Panc1 (cell line): ENCODE results near the gene DGCR8. TPM values are rescaled to one million over a fixed set of nuclear protein-coding genes. Genes with fewer than 3 reads are reported as not detected.

ENCODE experiments used
- ATAC-seq: fragments of 200-7000 bp; cut with Tn5 transposase; 2 replicates; pipeline ENCODE4 v1.9.1; 2020; ENCODE audit warnings: mild to moderate bottlenecking, moderate library complexity
- BruUV-seq: library from RNA; stranded (reverse); fragments of 400-500 nt; replicated peaks from 2 replicates; lab custom pipeline; 2021; lab: Mats Ljungman, UMichigan
- CTCF ChIA-PET: fragments of 300-600 bp; sonication (Branson Sonifier 250); formaldehyde crosslinking; loops from one replicate; lab custom pipeline; 2022; ENCODE audit warnings: antibody characterized with exemption; lab: Charles Lee
- POLR2A ChIA-PET: fragments of 300-600 bp; sonication (Branson Sonifier 250); formaldehyde crosslinking; loops from one replicate; lab custom pipeline; 2022; ENCODE audit warnings: antibody characterized with exemption; lab: Charles Lee
- DNase-seq: peaks from one replicate; pipeline ENCODE4 v3.0.0-alpha.2; 2010; ENCODE audit warnings: low read depth, low spot score
- H3K27ac ChIP-seq: 2 replicates; pipeline ENCODE4 v1.5.1; 2011; ENCODE audit warnings: mild to moderate bottlenecking, low read length, inconsistent platforms
- H3K27me3 ChIP-seq: fragments of 200-500 bp; sonication (Bioruptor generic); 2 replicates; pipeline ENCODE4 v1.6.0; 2014; ENCODE audit warnings: low read length, inconsistent platforms; ENCODE audit not compliant: control insufficient read depth, insufficient read depth
- H3K36me3 ChIP-seq: fragments of 200-500 bp; sonication (Bioruptor generic); 2 replicates; pipeline ENCODE4 v1.5.1; 2014; ENCODE audit warnings: inconsistent platforms, mild to moderate bottlenecking, low read length, moderate library complexity; ENCODE audit not compliant: control insufficient read depth, insufficient read depth
- H3K4me1 ChIP-seq: 2 replicates; pipeline ENCODE4 v1.5.1; 2011; ENCODE audit warnings: inconsistent platforms, mild to moderate bottlenecking, low read length, moderate library complexity; ENCODE audit not compliant: control insufficient read depth, insufficient read depth
- H3K4me3 ChIP-seq, 2 experiments: 2 replicates each; pipeline ENCODE4 v1.5.1; 2011 to 2012; ENCODE audit warnings: low read depth in 2 of 2, low read length in 2 of 2, mild to moderate bottlenecking in 2 of 2, inconsistent platforms in 1 of 2, moderate library complexity in 1 of 2
- H3K9me3 ChIP-seq: fragments of 200-500 bp; sonication (Bioruptor generic); 2 replicates; pipeline ENCODE4 v1.5.1; 2014; ENCODE audit warnings: low read depth, mild to moderate bottlenecking, inconsistent platforms, low read length, moderate library complexity; ENCODE audit not compliant: control insufficient read depth, insufficient read depth
- POLR2AphosphoS5 ChIP-seq: IDR thresholded peaks from 2 replicates; pipeline ENCODE4 v1.6.1; 2012; ENCODE audit warnings: mild to moderate bottlenecking, low read depth, low read length, moderate library complexity
- SIN3A ChIP-seq: IDR thresholded peaks from 2 replicates; pipeline ENCODE4 v1.6.1; 2012; ENCODE audit warnings: low read depth, mild to moderate bottlenecking, low read length, moderate library complexity, borderline replicate concordance; ENCODE audit not compliant: insufficient read depth
- TCF7L2 ChIP-seq: IDR thresholded peaks from 2 replicates; pipeline ENCODE4 v1.6.1; 2011; ENCODE audit warnings: mild to moderate bottlenecking, low read depth, low read length, inconsistent platforms
- in situ Hi-C: cut with HindIII; loops from 2 replicates; pipeline ENCODE4 v1.10.0; 2016; ENCODE audit warnings: low sequenced_read_pairs, low pct_unique_long_range_greater_than_20kb
- intact Hi-C: fragments of 100-400 bp; cut with micrococcal nuclease; formaldehyde crosslinking; loops from one replicate; pipeline ENCODE4 v1.10.0; 2022; ENCODE audit not compliant: unreplicated experiment
- total RNA-seq: library from RNA; stranded (reverse); gene quantifications from one replicate; pipeline ENCODE4 v1.2.1, GENCODE V29; 2021; ENCODE audit not compliant: unreplicated experiment
- TF ChIP-seq, protein P1 (sequence below), 2 experiments: IDR thresholded peaks; 2 replicates each; pipeline ENCODE4 v1.6.1; 2011 to 2012; ENCODE audit warnings: low read depth in 2 of 2, control low read depth in 1 of 2, low read length in 1 of 2, mild to moderate bottlenecking in 1 of 2, moderate library complexity in 1 of 2; ENCODE audit not compliant: insufficient read depth in 1 of 2
- TF ChIP-seq, protein P2 (sequence below): fragments of 450-650 bp; IDR thresholded peaks from 2 replicates; pipeline ENCODE4 v1.5.1; 2017; ENCODE audit warnings: mild to moderate bottlenecking

The DGCR8 gene
- total RNA-seq, 1 experiment from 2014 or later: 35.0 TPM

DNA sequence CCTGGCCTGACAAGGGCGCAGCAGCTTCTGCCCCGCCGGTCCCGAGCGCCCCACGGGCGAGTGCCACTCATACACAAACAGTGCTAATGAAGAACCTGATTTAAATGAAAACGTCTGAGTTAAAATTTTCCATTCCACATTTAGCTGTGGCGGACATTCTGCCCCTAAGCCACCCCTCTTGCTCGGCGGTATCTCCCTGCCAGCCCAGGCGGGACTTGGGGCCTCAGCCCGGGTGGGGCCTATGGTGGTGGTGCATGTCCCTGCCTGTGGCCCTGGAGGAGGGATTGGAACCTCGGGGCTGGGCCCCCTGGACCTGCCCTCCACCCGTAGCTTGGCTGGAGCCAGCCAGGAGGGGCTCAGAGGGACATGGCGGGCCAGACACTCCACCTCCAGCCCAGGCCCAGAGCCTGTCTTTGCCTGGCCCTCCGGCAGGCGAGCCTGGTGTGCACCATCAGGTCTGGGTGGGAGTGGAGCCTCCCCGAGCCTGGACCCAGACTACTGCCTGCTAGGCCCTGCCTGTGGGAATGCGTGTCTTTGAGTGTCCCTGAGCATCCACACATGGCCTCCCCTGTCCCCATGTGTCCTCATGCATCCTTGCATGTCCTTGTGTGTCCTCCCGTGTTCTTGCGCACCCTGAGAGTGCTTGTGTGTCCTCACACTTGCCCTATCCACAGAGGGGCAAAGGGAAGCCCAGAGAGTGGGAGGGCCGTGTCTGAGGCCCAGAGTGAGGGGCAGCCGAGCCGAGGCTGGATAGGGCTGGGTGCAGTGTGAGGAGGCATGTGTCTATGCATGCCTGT, 56.0 kb downstream of the DGCR8 start:
- no peak for DNase-seq
- in situ Hi-C loops (no loop called here), intact Hi-C loops (no loop called here)
- ATAC-seq: no peak
- Histone ChIP-seq H3K4me3 (no peak overlapping the region), H3K27me3 (no peaks in the 10 kb centered on the region), H3K9me3 (no peaks in the 10 kb centered on the region), H3K4me1 (no peaks in the 10 kb centered on the region), H3K27ac (no peak overlapping the region), H3K36me3 (peaks cover 2% of the 10 kb centered on the region; the same call in 1 of the 2 replicates)
- BruUV-seq: no TSS peak
- CTCF ChIA-PET: no interaction called here
- TF ChIP-seq TCF7L2: no peak
- no peak for TF ChIP-seq SIN3A
- POLR2A ChIA-PET: no interaction called here

DNA sequence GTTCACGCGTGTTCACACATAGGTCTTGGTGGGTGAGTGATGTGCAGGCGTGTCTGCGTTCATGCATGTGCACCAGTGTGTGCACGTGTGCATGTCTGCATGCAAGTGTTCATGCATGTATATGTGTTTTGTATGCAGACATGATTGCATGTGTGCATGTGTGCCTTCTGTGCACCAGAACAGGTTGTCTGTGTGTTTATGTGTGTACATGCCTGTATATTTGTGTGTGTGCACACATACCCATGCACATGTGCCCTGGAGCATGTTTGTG, 56.5 kb downstream of the DGCR8 start:
- CTCF ChIA-PET: no interaction called here

More for the DNA sequence above, 56.5 kb downstream of the DGCR8 start:
- H3K4me3 ChIP-seq: no peak overlapping the region
- POLR2A ChIA-PET: no interaction called here
- BruUV-seq: no TSS peak
- intact Hi-C loops (no loop called here), in situ Hi-C loops (no loop called here)
- H3K27me3 ChIP-seq: no peaks in the 10 kb centered on the region
- H3K4me1 ChIP-seq: no peaks in the 10 kb centered on the region
- DNase-seq: no peak
- peaks cover 2% of the 10 kb centered on the region; the same call in 1 of the 2 replicates for H3K36me3 ChIP-seq
- no peak for ATAC-seq
- no peak overlapping the region for H3K27ac ChIP-seq
- TF ChIP-seq, protein P1, sequence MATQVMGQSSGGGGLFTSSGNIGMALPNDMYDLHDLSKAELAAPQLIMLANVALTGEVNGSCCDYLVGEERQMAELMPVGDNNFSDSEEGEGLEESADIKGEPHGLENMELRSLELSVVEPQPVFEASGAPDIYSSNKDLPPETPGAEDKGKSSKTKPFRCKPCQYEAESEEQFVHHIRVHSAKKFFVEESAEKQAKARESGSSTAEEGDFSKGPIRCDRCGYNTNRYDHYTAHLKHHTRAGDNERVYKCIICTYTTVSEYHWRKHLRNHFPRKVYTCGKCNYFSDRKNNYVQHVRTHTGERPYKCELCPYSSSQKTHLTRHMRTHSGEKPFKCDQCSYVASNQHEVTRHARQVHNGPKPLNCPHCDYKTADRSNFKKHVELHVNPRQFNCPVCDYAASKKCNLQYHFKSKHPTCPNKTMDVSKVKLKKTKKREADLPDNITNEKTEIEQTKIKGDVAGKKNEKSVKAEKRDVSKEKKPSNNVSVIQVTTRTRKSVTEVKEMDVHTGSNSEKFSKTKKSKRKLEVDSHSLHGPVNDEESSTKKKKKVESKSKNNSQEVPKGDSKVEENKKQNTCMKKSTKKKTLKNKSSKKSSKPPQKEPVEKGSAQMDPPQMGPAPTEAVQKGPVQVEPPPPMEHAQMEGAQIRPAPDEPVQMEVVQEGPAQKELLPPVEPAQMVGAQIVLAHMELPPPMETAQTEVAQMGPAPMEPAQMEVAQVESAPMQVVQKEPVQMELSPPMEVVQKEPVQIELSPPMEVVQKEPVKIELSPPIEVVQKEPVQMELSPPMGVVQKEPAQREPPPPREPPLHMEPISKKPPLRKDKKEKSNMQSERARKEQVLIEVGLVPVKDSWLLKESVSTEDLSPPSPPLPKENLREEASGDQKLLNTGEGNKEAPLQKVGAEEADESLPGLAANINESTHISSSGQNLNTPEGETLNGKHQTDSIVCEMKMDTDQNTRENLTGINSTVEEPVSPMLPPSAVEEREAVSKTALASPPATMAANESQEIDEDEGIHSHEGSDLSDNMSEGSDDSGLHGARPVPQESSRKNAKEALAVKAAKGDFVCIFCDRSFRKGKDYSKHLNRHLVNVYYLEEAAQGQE (IDR thresholded peaks at IDR 0.05; ENCODE audit: insufficient read depth in 1 of 2, low read depth in 2 of 2, low read length in 1 of 2): no peak
- TF ChIP-seq SIN3A (no peak), TCF7L2 (no peak), POLR2AphosphoS5 (no peak)
- TF ChIP-seq, protein P2, sequence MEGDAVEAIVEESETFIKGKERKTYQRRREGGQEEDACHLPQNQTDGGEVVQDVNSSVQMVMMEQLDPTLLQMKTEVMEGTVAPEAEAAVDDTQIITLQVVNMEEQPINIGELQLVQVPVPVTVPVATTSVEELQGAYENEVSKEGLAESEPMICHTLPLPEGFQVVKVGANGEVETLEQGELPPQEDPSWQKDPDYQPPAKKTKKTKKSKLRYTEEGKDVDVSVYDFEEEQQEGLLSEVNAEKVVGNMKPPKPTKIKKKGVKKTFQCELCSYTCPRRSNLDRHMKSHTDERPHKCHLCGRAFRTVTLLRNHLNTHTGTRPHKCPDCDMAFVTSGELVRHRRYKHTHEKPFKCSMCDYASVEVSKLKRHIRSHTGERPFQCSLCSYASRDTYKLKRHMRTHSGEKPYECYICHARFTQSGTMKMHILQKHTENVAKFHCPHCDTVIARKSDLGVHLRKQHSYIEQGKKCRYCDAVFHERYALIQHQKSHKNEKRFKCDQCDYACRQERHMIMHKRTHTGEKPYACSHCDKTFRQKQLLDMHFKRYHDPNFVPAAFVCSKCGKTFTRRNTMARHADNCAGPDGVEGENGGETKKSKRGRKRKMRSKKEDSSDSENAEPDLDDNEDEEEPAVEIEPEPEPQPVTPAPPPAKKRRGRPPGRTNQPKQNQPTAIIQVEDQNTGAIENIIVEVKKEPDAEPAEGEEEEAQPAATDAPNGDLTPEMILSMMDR: no peak
- no peaks in the 10 kb centered on the region for H3K9me3 ChIP-seq
